MM.1S (cell line): Measurements from ENCODE around the gene PITX3.

Experiments
- CTCF ChIP-seq: fragments of 300-600 bp; sonication (generic); IDR thresholded peaks from 2 replicates; pipeline ENCODE4 v1.5.1; 2016; ENCODE audit warnings: antibody characterized with exemption, low read length, mixed read lengths
- EZH2 ChIP-seq: fragments of 300-600 bp; sonication (generic); optimal IDR thresholded peaks from 2 replicates; pipeline ENCODE3; 2017; ENCODE audit warnings: low read depth, mild to moderate bottlenecking, antibody characterized with exemption, low read length, mixed read lengths
- EZH2phosphoT487 ChIP-seq: fragments of 300-600 bp; sonication (generic); IDR thresholded peaks from 2 replicates; pipeline ENCODE4 v1.6.1; 2018; ENCODE audit warnings: antibody characterized with exemption, low read length

GRCh38 chr10:102202386-102202785 lies 38.9 kb downstream of the PITX3 start:
- no peak for TF ChIP-seq CTCF
- no peak for TF ChIP-seq EZH2
- TF ChIP-seq EZH2phosphoT487: no peak
